ENCODE measurements around the gene SORCS2.

DNA sequence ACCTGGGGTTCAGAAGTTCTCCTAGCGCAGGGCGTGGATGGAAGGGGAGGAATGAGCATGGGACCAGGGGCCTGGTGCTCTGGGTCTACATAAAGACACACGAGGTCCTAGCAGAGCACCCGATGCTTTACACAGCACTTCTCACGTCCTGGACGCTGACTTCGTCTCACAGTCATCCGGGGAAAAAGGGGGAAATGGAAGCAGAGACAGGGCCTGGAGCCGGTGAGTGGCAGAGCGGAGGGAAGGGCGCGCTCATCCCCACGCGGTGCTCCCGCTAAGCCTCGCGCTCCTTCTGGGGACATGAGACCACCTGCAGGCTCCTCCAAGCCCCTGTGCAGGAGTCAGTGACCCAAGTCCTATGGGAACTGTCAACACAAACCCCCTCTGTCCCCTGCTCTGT, 589.7 kb downstream of the SORCS2 start:
- no peak for TF ChIP-seq EZH2phosphoT487 (IDR thresholded peaks at IDR 0.05; ENCODE audit: borderline replicate concordance, low read length)
- TF ChIP-seq, protein P1, sequence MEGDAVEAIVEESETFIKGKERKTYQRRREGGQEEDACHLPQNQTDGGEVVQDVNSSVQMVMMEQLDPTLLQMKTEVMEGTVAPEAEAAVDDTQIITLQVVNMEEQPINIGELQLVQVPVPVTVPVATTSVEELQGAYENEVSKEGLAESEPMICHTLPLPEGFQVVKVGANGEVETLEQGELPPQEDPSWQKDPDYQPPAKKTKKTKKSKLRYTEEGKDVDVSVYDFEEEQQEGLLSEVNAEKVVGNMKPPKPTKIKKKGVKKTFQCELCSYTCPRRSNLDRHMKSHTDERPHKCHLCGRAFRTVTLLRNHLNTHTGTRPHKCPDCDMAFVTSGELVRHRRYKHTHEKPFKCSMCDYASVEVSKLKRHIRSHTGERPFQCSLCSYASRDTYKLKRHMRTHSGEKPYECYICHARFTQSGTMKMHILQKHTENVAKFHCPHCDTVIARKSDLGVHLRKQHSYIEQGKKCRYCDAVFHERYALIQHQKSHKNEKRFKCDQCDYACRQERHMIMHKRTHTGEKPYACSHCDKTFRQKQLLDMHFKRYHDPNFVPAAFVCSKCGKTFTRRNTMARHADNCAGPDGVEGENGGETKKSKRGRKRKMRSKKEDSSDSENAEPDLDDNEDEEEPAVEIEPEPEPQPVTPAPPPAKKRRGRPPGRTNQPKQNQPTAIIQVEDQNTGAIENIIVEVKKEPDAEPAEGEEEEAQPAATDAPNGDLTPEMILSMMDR (IDR thresholded peaks at IDR 0.05; ENCODE audit: low read depth, low read length, poor library complexity, severe bottlenecking) = no peak

All from DOHH2 (cell line).